Endothelial cell of umbilical vein (primary cell): ENCODE data around the gene GDE1. TPM values are rescaled to one million over a fixed set of nuclear protein-coding genes. Genes with fewer than 3 reads are reported as not detected.

ENCODE experiments used
- BruUV-seq: library from RNA; stranded (reverse); fragments of 400-500 nt; replicated peaks from 2 replicates; lab custom pipeline; 2021; lab: Mats Ljungman, UMichigan
- CTCF ChIA-PET: fragments of 300-600, 350-600 bp; sonication (Branson Sonifier 250); formaldehyde crosslinking; loops from one replicate; lab custom pipeline; 2021; ENCODE audit warnings: antibody characterized with exemption, inconsistent platforms; lab: Charles Lee
- POLR2A ChIA-PET: fragments of 300-600, 350-600 bp; sonication (Branson Sonifier 250); formaldehyde crosslinking; loops from one replicate; lab custom pipeline; 2021; ENCODE audit warnings: antibody characterized with exemption, inconsistent platforms; lab: Charles Lee
- DNase-seq: peaks from one replicate; pipeline ENCODE4 v3.0.0-alpha.2; 2011; ENCODE audit warnings: low read depth, low spot score
- FAIRE-seq: peaks from 2 replicates; lab custom pipeline; 2011; peaks lifted over from hg19 to GRCh38; lab: Jason Lieb, UNC
- H2AFZ ChIP-seq: 2 replicates; pipeline ENCODE4 v1.6.0; 2012; ENCODE audit warnings: low read depth, low read length, control low read depth, inconsistent platforms
- H3K27ac ChIP-seq: 2 replicates; pipeline ENCODE4 v1.5.1; 2011; ENCODE audit warnings: low read depth, mild to moderate bottlenecking, control low read depth, low read length, moderate library complexity; ENCODE audit not compliant: insufficient read depth
- H3K27me3 ChIP-seq, 2 experiments: 2 replicates each; pipeline versions ENCODE4 v1.6.0 to v1.6.1; 2011; ENCODE audit warnings: low read length in 2 of 2, mixed read lengths in 1 of 2; ENCODE audit not compliant: control insufficient read depth in 2 of 2, insufficient read depth in 2 of 2
- H3K36me3 ChIP-seq, 2 experiments: 2 replicates in 1 of 2; 3 replicates in 1 of 2; pipeline ENCODE4 v1.5.1; 2011; ENCODE audit warnings: low read length in 2 of 2, mild to moderate bottlenecking in 1 of 2, moderate library complexity in 1 of 2; ENCODE audit not compliant: control insufficient read depth in 2 of 2, insufficient read depth in 2 of 2; ENCODE audit errors: extremely low read depth in 1 of 2
- H3K4me1 ChIP-seq: 3 replicates; pipeline ENCODE4 v1.5.1; 2011; ENCODE audit warnings: mild to moderate bottlenecking, low read length; ENCODE audit not compliant: control insufficient read depth, insufficient read depth; ENCODE audit errors: extremely low read depth
- H3K4me2 ChIP-seq: 2 replicates; pipeline ENCODE4 v1.6.1; 2011; ENCODE audit warnings: low read length, control low read depth, mixed read lengths; ENCODE audit not compliant: insufficient read depth
- H3K4me3 ChIP-seq, 3 experiments: fragments of 200-600 bp in 1 of 3; sonication (generic), shearing (Covaris generic) in 1 of 3; replicated peaks in 1 of 3; 2 replicates each; pipeline ENCODE4 v1.5.1; 2011 to 2016; ENCODE audit warnings: control low read depth in 3 of 3, low read length in 3 of 3, mild to moderate bottlenecking in 2 of 3, inconsistent platforms in 1 of 3, low read depth in 1 of 3, moderate library complexity in 1 of 3; ENCODE audit not compliant: insufficient read depth in 1 of 3
- H3K79me2 ChIP-seq: 2 replicates; pipeline ENCODE4 v1.6.0; 2012; ENCODE audit warnings: low read length, inconsistent platforms; ENCODE audit not compliant: control insufficient read depth, insufficient read depth
- H3K9ac ChIP-seq: replicated peaks from 2 replicates; pipeline ENCODE3; 2011; ENCODE audit warnings: low read length, control low read depth; ENCODE audit not compliant: insufficient read depth; ENCODE audit errors: extremely low read depth
- H3K9me1 ChIP-seq: replicated peaks from 3 replicates; pipeline ENCODE4 v1.6.0; 2011; ENCODE audit warnings: mild to moderate bottlenecking, low read length; ENCODE audit not compliant: control insufficient read depth, insufficient read depth; ENCODE audit errors: extremely low read depth
- H3K9me3 ChIP-seq: replicated peaks from 2 replicates; pipeline ENCODE4 v1.5.1; 2012; ENCODE audit warnings: low read length, inconsistent platforms; ENCODE audit not compliant: control insufficient read depth, insufficient read depth
- H4K20me1 ChIP-seq: replicated peaks from 2 replicates; pipeline ENCODE3; 2011; ENCODE audit warnings: mild to moderate bottlenecking, low read length; ENCODE audit not compliant: control insufficient read depth, insufficient read depth; ENCODE audit errors: extremely low read depth
- EZH2 ChIP-seq: IDR thresholded peaks from 2 replicates; pipeline ENCODE4 v1.6.1; 2012; ENCODE audit warnings: borderline replicate concordance, low read depth, mild to moderate bottlenecking, moderate library complexity, low read length, inconsistent platforms; ENCODE audit not compliant: severe bottlenecking
- FOS ChIP-seq: IDR thresholded peaks from 2 replicates; pipeline ENCODE4 v1.6.1; 2011; ENCODE audit warnings: mild to moderate bottlenecking, low read length, moderate library complexity, borderline replicate concordance; ENCODE audit not compliant: insufficient read depth
- GATA2 ChIP-seq: IDR thresholded peaks from 2 replicates; pipeline ENCODE4 v1.7.0; 2011; ENCODE audit warnings: low read depth, mild to moderate bottlenecking, moderate library complexity, mixed read lengths, low read length; ENCODE audit not compliant: insufficient read length, insufficient read depth
- JUN ChIP-seq: IDR thresholded peaks from 2 replicates; pipeline ENCODE4 v1.6.1; 2011; ENCODE audit warnings: borderline replicate concordance, low read depth; ENCODE audit not compliant: insufficient read length, insufficient read depth
- MYC ChIP-seq: IDR thresholded peaks from one replicate; pipeline ENCODE4 v1.6.1; 2011; ENCODE audit warnings: mild to moderate bottlenecking, low read depth, low read length
- POLR2A ChIP-seq: IDR thresholded peaks from 2 replicates; pipeline ENCODE4 v1.6.1; 2012; ENCODE audit warnings: low read depth, mild to moderate bottlenecking, control low read depth, low read length
- POLR2AphosphoS5 ChIP-seq: IDR thresholded peaks from 2 replicates; pipeline ENCODE4 v1.6.1; 2012; ENCODE audit warnings: low read depth, mild to moderate bottlenecking, control low read depth, low read length, moderate library complexity; ENCODE audit not compliant: insufficient read depth
- dilution Hi-C: fragments of 300-500 bp; cut with MboI; formaldehyde crosslinking; loops from one replicate; pipeline ENCODE4 v1.15.0; 2019; ENCODE audit warnings: low sequenced_read_pairs; ENCODE audit not compliant: extremely low pct_ligation_motif_present
- intact Hi-C: fragments of 100-400 bp; cut with micrococcal nuclease; formaldehyde crosslinking; loops from one replicate; pipeline ENCODE4 v1.10.0; 2022
- polyA plus RNA-seq, 4 experiments: library from polyadenylated mRNA; depleted of rRNA in 3 of 4; stranded (reverse) in 3 of 4; unstranded in 1 of 4; fragments of >200 nt; gene quantifications; 2 replicates each; pipeline versions ENCODE4 v1.2.1 to v1.2.3, GENCODE V29; 2011 to 2012; ENCODE audit warnings: missing spikeins in 1 of 4
- total RNA-seq: library from RNA; stranded (reverse); gene quantifications from 2 replicates; pipeline ENCODE4 v1.2.3, GENCODE V29; 2021
- TF ChIP-seq, protein P1 (sequence below): IDR thresholded peaks from 2 replicates; pipeline ENCODE4 v1.6.1; 2011; ENCODE audit not compliant: insufficient read depth, insufficient read length
- TF ChIP-seq, protein P2 (sequence below), 2 donors: IDR thresholded peaks; 1 replicate in 1 of 2; 2 replicates in 1 of 2; pipeline ENCODE4 v1.5.1; 2011; ENCODE audit warnings: low read length in 2 of 2, mild to moderate bottlenecking in 2 of 2, moderate library complexity in 2 of 2, control low read depth in 1 of 2, inconsistent platforms in 1 of 2, low read depth in 1 of 2; ENCODE audit not compliant: insufficient read depth in 1 of 2; ENCODE audit errors: extremely low read depth in 1 of 2

Gene GDE1
- total and polyA plus RNA-seq, 2 donors (not counting 3 experiments of a cell fraction or from before 2014, with no cell fraction given): 34.9 to 50.5 TPM

DNA sequence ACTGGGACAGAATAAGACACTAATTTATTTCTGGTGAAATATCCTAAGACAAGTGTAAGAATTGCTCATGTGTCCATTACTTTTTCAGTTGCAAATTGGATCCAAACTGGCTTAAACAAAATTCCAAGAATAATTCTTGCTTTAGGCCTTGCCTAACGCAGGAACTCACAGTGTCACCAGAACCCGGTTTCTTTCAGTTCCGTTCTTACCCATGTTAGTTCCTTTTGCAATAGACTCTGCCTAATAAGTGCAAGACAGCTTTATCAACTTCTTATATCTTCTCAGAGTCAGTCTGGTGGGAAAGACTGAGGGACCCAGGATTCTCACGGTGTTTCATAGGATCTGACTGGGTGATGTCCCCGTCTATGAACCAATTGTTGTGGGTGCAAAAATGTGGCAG, 24.7 kb downstream of the GDE1 start:
- Histone ChIP-seq H3K27me3 (no peaks in the 10 kb centered on the region), H3K4me3 (no peak overlapping the region), H3K4me1 (no peaks in the 10 kb centered on the region), H3K79me2 (no peaks in the 10 kb centered on the region), H3K27ac (no peak overlapping the region), H3K9ac (no peak overlapping the region), H3K36me3 (peaks cover 0 to 2% of the 10 kb centered on the region in 2 experiments), H3K9me3 (no peaks in the 10 kb centered on the region), H4K20me1 (no peaks in the 10 kb centered on the region), H3K9me1 (no peaks in the 10 kb centered on the region), H3K4me2 (no peak overlapping the region), H2AFZ (no peak overlapping the region)
- no TSS peak for BruUV-seq
- FAIRE-seq (no peak), DNase-seq (no peak)
- POLR2A ChIA-PET: no interaction called here
- TF ChIP-seq POLR2A (no peak), POLR2AphosphoS5 (no peak), MYC (no peak), GATA2 (no peak), JUN (no peak), EZH2 (no peak), FOS (no peak)
- TF ChIP-seq, protein P1, sequence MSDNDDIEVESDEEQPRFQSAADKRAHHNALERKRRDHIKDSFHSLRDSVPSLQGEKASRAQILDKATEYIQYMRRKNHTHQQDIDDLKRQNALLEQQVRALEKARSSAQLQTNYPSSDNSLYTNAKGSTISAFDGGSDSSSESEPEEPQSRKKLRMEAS: no peak
- TF ChIP-seq, protein P2, sequence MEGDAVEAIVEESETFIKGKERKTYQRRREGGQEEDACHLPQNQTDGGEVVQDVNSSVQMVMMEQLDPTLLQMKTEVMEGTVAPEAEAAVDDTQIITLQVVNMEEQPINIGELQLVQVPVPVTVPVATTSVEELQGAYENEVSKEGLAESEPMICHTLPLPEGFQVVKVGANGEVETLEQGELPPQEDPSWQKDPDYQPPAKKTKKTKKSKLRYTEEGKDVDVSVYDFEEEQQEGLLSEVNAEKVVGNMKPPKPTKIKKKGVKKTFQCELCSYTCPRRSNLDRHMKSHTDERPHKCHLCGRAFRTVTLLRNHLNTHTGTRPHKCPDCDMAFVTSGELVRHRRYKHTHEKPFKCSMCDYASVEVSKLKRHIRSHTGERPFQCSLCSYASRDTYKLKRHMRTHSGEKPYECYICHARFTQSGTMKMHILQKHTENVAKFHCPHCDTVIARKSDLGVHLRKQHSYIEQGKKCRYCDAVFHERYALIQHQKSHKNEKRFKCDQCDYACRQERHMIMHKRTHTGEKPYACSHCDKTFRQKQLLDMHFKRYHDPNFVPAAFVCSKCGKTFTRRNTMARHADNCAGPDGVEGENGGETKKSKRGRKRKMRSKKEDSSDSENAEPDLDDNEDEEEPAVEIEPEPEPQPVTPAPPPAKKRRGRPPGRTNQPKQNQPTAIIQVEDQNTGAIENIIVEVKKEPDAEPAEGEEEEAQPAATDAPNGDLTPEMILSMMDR (IDR thresholded peaks at IDR 0.05; ENCODE audit: extremely low read depth in 1 of 2, insufficient read depth in 1 of 2, low read depth in 1 of 2, low read length in 2 of 2): no peak
- CTCF ChIA-PET: no interaction called here
- intact Hi-C loops: no loop called here
- dilution Hi-C loops: no loop called here
